Stimulated activated CD8-positive, alpha-beta memory T cell treated with anti-CD3 and anti-CD28 coated beads, Interleukin-2, amount 100 ng/mL, for 1 hour (primary cell): ENCODE data around the gene EMP1.
A peak's percentile ranks its signal among the peaks of the same experiment; 100 is the strongest.

Experiments
- DNase-seq, 2 donors: peaks; one replicate each; pipeline ENCODE4 v3.0.0-alpha.2; 2020; ENCODE audit warnings: low read depth in 2 of 2

The EMP1 gene

DNA sequence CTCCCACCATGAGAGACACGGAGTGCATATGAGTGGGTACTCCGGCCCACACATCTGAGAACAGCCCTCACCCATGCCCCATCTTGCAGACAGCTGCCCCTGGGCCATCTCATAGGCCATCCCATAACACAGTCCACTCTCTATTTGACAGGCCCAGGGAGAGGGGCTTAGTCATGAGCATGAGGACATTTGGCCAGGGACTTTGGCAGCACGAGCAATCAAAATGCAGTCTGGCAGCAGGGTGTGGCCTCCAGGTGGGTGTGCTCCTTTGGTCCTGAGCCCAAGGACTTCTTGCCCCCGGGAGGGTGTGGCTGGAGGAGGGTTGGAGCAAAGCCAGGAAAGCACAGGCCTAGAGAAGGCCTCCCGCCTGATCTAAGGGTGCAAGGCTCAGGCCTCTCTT lies 25.6 kb downstream of the EMP1 start:
- DNase-seq, result no peak

DNA sequence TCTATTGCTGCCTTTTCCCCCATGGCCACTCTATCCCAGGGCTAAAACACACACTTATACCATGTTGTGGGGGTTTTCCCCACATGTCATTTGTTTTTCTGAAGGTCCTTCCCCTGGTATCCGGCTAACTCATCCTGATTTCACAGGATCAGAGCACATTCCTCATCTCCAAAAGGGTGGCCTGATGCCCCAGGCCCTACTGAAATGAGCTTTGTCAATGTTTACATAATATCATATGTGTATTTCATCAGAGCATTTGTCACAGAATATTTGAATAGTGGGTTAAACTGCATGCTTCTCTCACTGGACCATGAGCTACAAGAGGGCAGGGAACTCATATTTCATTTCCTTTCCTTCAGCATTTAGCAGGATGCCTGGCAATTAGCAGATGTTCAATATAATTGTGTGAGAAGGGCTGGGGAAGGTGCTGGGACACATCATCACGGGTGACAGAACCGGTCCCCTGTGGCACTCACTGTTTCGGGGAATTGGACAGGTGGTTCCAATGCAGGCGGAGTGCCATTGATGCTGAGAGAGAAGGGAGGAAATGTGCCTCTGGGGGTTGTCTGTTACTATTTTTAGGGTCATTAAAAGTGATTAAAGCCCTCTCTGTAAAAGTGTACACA lies 26.8 kb downstream of the EMP1 start:
- DNase-seq, result no peak

DNA sequence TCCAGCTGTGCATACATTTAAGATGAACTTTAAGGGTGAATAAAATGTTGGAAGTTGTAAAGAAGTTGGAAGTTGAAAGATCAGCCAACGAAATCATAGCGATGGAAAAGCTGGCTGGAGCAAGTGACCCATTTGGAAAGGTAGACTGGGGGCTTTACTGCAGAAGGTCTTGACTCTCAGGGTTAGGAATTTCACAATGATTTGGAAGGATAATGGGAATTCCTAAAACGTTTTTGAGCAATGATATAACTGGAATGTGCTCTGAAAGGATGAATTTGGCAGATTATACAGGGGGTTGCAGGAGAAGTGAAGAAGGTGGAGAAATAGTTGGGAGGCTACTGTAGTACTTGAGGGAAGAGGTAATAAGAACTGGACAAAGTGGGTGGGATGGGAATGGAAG lies 27.4 kb downstream of the EMP1 start:
- no peak for DNase-seq

DNA sequence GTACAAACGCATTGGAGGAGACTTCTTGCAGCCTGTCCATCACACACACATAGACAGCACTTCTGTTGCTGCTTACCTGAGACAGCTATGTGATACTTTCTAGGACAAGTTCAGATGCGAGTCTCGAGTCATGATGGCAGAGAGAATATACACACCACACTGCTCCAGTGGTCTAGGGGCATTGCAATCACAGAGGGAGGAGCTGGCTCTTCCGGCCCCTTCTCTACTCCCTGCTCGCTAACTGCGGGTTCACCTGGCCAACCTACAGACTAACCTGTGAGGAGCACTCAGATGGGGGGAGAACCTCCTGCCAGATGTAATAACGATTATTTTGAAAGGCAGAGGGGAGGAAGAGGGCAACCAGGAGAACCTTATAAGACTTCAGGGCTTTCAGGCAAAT lies 30.7 kb downstream of the EMP1 start:
- DNase-seq, result no peak

DNA sequence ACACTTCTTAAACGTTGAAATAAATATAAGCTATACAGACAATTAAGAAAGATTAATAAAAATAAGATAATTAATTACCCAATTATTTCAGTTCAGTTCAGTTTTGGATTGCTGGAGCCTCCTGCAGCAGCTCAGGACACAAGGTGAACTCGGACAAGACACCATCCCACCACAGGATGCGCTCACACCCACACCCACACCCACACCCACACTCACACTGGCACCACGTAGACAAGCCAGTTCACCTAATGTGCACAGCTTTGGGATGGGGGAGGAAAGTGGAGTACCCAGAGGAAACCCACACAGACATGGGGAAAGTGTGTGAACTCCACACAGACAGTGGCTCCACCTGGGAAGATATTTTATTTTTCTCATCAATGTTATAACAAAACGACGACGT lies 32.1 kb downstream of the EMP1 start:
- no peak for DNase-seq

DNA sequence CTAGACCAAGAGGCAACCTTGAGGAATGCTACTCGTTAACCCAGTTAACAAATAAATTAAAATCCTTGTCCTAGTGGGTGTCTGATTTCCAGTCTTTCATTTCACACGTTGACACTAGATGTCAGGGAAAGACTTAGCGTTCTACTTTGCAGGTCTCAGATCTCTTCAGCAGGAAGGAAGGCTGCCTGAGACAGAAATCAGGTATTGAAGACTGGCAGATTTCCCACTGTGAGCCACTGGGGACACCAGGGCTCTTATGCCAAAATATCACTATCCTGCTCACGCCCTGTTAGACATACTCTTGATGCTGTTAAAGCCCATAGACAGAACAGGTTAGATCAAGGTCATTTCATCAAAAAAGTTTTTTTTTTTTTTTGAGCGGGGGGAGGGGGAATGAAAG lies 33.0 kb downstream of the EMP1 start:
- no peak for DNase-seq

DNA sequence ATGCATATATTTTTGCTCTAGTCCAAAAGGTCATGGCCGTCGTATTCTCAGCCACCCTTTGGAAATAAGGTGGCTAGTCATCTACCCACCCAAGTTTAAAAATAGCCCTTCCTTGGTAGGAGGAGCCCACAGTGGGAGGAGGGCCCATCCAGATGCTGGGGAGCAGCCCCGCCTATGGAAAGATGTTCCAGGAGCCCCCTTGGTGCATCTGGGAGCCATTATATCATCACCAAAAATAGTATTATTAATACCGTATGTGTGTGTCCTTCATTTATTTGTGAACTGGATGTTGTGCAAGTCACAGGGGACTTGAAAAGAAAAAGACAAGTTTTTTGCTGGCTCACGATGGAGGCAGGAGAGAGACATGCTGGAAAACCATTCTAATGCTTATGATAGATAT lies 34.0 kb downstream of the EMP1 start:
- DNase-seq, result no peak

DNA sequence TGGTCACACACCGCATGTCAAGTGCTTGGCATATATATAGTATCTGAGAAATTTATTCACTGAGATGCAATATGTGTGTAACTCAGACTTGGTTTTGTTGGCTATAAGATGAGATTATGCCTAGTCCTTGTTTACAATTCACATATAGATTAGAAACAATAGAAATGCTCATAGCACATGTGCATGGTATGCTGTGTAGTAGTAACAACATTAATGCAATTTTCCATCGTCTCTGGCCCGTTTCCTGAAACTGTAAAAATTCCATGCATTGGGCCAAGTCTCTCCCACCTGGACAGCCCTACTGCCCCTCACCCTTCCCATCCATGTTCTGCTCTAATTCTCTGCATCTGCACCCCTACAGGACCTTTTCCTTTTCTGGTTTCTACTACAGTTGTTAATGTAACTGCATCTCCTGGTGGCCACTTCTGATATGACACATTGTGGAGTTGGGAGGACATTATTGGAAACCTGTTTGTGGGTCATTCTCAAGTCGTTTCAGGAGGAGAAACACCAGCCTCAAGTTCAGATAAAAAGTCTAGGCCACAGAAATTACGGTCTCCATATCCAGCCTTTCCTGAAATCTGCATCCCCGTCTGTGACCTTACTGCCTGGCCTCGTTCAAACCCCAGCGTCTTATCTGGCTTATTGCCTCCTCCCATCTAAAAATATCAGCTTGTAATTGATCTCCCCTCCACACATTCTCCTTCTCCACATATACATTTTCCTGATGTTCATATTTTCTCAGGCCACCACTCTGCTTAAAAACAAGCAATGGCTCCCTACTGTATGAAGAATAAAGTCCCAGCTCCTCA lies 37.5 kb downstream of the EMP1 start:
- no peak for DNase-seq

DNA sequence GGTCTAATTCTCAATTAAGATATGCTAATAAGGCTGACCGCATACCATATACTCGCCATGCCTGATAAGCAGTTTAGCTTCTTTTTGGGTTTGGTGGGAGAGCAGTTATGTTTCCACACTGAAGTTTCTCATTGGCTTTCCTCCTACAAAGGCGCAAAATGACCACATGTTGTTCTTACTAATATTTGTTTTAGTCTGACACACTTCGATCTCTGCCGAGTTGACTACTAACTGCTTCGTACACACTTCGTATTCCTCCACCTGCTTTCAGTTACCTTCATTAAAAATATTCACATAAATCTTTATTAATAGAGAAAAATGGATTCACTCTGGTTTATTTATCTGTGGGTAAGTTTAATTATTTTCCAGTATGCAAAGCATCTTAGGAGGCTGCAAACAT lies 41.7 kb downstream of the EMP1 start:
- no peak for DNase-seq

DNA sequence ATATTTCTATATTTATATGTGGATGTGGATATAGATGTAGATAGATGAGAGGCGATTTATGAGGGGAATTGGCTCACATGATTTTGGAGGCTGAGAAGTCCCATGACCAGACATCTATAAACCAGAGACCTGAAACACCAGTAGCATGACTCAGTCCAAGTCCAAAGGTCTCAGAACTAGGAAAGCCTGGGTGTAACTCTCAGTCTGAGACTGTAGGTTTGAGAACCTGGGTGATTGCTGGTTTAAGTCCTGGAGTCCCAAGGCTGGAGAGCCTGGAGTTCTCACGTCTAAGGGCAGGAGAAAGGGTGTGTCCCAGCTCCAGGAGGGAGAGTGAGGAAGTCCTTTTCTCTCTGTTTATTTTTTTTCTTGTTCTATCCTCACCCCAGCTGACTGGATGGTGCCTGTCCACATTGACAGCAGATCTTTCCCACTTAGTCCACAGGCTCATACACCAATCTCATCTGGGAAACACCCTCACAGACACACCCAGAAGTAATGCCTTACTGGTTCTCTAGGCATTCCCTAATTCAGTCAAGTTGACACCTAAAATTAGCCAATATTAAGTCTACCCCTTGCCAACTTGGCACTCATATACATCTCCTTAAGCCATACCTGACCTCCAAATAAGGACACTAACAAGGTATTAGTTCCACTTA lies 45.4 kb downstream of the EMP1 start:
- DNase-seq, result no peak

DNA sequence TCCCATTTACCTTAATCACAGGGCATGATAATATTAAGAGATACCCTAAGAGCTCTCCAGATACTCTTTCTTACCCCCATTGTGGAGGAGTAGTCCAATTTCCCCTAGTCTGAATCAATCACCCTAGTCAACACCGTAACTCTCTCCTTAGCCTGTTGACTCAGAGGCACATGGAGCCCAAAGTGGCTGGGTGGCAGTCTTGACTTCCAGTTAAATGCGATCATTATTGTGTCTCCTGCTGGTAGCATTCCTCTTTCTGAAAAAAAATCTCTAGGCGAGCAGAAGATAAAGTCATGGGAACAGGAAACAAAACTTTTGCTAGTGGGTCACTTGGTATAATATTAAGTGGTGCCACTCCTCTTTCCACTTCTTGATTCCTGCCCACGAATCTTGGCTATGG lies 46.4 kb downstream of the EMP1 start:
- DNase-seq, result no peak

DNA sequence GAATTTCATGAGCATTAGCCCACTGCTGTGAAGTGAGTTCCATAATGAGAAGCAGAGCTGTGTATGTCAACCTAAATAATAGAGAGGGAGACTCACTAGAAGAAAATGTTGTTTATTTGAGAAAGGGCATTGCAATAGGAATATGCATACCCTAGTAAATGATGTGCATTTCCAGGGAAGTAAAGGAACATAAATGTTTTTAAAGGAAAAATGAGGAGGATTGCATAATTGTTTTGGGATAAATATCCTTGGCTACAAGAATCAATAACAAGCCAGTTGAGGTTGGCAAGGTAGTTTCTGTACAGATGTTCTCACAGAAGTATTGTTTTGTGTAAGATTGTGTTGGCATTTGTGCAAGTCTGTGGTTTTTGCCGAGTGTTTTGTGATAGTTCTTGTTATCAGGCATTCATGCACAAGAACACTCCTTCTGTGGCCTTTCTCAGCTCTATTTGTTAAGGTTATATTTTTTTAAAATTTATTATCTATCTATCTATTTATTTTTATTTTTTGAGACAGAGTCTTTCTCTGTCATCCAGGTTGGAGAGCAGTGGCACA lies 47.1 kb downstream of the EMP1 start:
- no peak for DNase-seq

DNA sequence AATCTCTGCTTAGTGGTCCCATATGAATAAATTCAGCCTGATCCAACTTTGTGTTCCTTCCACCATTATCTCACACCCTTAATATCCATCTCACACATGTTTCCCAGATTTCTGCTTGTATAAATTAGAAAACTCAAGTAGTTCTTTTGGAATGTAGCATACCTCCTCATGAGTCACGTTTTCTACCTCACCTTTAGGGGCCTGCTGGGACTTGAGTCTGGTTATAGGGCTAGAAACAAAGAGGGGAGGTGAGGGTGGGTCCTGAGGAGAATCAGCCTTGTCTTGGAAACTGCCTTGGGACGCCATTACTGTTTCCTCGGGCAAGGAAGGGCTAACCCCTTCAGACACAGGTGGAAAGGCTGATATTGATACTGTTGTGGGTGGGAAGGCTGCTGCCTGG lies 51.1 kb downstream of the EMP1 start:
- no peak for DNase-seq

DNA sequence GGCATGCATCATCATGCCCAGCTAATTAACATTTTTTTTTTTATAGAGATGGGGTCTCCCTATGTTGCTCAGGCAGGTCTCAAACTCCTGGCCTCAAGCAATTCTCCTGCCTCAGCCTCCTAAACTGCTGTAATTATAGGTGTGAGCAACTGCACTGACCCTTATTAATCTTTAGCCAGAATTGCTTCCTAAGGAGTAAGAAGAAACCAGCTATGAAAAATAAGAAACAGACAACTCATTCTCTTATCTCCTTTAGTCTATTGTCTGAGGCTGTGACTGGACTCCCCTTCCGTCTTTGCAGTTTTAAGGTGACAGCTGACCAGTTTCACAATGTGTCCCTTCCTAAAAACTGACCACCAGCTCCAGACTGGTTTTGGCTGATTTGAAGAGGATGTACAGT lies 52.4 kb downstream of the EMP1 start:
- no peak for DNase-seq

DNA sequence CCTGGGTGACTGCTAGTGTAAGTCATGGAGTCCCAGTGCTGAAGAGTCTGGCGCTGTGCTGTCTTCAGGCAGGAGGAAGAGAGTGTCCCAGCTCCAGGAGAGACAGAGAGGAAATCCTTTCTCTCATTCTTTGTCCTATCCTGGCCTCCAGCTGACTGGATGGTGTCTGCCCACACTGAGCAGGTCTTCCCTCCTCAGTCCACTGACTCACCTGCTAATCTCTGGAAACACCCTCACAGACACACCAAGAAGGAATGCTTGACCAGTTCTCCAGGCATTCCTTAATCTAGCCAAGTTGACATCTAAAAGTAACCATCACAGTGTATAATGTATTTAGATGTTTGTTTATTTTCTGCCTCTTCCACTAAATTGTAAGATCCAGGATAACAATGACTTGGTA lies 53.9 kb downstream of the EMP1 start:
- DNase-seq, result no peak

DNA sequence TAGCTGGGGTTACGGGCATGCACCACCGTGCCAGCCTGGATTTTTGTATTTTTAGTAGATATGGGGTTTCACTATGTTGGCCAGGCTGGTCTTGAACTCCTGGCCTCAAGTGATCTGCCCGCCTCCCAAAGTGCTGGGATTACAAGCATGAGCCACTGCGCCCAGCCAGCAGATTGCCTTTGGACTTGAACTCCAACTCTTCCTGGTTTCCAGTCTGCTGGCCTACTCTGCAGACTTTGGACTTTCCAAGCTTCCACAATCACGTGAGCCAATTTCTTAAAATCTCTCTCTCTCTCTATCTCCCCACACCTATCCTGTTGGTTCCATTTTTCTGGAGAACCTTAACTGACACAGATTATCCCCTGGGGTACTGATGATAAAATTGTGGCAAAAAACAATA lies 55.0 kb downstream of the EMP1 start:
- no peak for DNase-seq

DNA sequence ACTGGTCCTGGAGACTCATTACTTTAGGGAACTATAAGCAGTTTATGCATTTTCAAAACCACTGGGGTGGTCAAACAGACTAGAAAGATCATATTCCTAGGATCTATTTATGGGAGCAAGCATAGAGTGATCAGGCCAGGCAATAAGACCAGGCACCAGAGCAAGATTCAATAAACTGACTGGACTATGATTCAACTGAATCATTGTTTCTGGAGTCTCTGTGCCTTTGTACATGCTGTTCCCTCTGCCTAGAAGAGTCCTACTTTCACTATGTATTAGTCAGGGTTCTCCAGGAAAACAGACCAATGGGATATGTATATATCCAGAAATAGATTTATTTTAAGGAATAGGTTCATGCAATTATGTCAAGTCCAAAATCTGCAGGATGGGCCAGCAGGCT lies 55.5 kb downstream of the EMP1 start:
- DNase-seq, result no peak

DNA sequence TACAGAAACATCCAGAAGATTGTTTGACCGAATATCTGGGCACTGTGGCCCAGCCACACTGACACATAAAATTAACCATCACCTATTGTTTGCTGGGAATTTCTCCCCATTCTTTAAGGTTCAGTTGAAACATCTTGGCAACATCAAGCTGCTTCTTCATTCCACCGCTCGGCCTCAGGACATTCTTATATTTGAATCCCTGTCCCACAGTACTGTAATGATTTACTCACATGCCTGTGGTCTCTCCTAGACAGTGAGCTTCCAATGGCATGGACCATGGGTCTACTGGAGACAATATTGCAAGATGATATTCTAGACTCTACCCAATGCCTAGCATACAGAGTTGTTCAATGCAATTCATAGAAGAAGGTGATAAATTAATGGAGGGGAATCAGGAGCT lies 56.1 kb downstream of the EMP1 start:
- DNase-seq, result no peak

DNA sequence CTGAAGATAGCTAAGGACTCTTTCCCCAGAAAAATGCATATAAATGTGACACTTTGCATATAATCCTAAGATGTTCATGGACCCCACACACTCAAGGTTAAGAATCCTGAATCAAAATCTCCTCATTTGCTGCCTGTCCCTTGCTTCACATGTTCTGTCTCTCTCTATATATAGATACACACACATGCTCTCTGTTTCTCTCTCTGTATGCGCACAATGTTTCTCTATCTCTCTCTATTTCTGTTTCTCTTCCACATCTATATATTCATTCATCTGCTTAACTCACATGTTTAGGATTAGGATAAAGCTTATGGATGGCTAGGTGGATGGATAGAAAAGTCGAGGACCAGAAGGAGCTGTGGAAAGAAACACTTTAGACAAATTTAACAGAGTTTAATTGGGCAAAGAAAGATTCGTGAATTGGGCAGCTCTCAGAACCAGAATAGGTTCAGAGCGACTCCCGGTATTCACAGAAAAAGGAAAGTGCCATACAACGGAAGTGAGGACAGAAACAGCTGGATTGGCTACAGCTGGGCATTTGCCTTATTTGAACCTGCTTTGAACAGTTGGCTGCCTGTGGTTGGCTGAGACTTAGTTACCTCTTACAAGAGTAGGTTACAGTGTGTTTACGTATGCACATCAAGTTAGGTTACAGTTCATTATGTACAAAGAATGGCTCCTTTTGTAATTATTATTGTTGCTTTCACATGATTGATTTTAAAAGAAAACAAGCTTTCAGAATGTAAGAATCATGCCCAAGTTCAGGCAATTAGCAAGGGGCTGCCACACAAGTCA lies 57.6 kb downstream of the EMP1 start:
- DNase-seq, result no peak

DNA sequence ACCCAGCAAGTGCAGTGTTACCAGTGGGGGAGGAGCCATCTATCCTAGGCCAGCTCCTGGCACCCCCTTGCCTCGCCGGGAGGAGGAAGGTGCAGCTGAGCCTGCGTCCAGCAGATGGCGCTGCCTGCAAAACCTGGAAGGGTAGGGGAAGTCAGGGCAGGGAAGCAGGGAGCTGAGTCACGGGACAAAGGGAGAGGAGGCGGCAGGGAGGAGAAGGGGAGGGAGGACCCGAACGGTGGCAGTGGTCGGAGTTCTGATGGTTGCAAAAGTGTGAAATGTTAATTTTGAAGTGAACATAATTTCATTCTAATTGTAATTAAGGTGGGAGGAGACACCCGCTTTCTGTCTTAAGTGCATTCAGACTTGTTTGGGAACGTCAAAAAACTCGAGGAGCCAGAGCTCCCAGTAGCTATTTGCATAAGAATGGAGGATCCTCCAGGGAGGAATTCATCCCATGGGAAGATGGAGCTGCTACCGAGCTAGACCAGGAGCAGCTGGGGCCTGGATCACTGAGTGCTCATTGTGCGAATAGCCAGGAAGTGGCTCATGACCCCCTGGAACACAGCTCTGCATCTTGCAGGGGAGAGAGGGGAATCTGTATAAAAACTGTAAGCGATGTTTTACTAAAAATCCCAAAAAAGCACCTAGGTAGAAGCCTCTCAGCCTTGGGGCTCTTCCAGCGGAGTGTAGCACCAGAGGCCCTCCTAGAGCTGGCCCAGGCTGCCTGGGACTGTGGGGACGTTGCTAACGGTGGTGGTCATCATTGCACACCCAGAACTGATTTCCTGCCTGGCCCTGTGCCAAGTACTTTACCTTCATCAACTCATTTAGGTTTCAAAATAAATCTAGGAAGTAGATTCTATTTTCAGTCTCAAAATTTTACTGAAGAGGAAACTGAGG lies 59.5 kb downstream of the EMP1 start:
- peak; percentile 34 to 49 for DNase-seq

DNA sequence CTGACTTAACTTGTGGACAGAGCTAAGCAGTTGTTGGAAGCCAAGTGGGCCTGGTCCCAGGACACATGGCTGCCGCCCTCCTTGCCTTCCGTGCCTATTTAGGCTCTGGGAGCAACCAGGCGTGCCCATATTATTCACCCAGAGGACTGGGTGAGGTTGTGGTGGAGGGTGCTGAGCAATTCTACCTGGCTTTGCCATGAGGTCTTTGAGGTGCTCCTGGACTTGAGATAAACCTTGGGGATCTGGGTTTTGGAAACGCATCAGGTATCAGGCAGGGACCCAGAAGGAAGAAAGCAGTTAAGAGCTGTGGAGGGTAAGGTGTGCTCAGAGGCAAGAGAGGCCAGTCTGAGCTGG lies 60.1 kb downstream of the EMP1 start:
- no peak for DNase-seq
